Cardiac muscle cell (in vitro differentiated cells and primary cell): ENCODE measurements around the gene ZFAND3. TPM values are rescaled to one million over a fixed set of nuclear protein-coding genes. Genes with fewer than 3 reads are reported as not detected.

Experiments used
- DNase-seq, 2 donors: peaks; one replicate each; pipeline versions ENCODE4 v3.0.0 to v3.0.0-alpha.2; 2010 to 2017; ENCODE audit warnings: low read depth in 1 of 2, low spot score in 1 of 2
- H3K27ac ChIP-seq: fragments of 200-600 bp; sonication (generic); 2 replicates; pipeline ENCODE4 v1.5.1; 2016
- H3K27me3 ChIP-seq: fragments of 200-600 bp; sonication (generic); 2 replicates; pipeline ENCODE4 v1.6.0; 2016; ENCODE audit warnings: control low read depth
- H3K36me3 ChIP-seq: fragments of 200-600 bp; sonication (generic); 2 replicates; pipeline ENCODE4 v1.5.1; 2016; ENCODE audit warnings: control low read depth
- H3K4me1 ChIP-seq: fragments of 200-600 bp; sonication (generic); 2 replicates; pipeline ENCODE4 v1.8.1; 2017; ENCODE audit warnings: low read depth, mild to moderate bottlenecking, mixed run types
- H3K4me3 ChIP-seq: fragments of 200-600 bp; sonication (generic); 2 replicates; pipeline ENCODE4 v1.5.1; 2016; ENCODE audit warnings: mild to moderate bottlenecking
- H3K9me3 ChIP-seq: fragments of 200-600 bp; sonication (generic); 2 replicates; pipeline ENCODE4 v1.5.1; 2017; ENCODE audit warnings: low read depth, mild to moderate bottlenecking, control low read depth
- polyA plus RNA-seq: library from polyadenylated mRNA; unstranded; fragments of >200 nt; fragmentation: Nextera tagmentation; extraction: Ambion mirVana; gene quantifications from 2 replicates; pipeline ENCODE4 v1.2.1, GENCODE V29; 2016
- total RNA-seq: library from RNA; depleted of rRNA; stranded (reverse); fragments of >200 nt; gene quantifications from 2 replicates; pipeline ENCODE4 v1.2.3, GENCODE V29; 2016
- TF ChIP-seq, protein P1 (sequence below): IDR thresholded peaks from 2 replicates; pipeline ENCODE4 v1.5.1; 2012; ENCODE audit warnings: low read depth, mild to moderate bottlenecking, low read length

The ZFAND3 gene
- total and polyA plus RNA-seq, 2 experiments from 2014 or later = 49.9 to 68.0 TPM

- H3K27ac ChIP-seq = no peak overlapping the region
- no peaks in the 10 kb centered on the region for H3K27me3 ChIP-seq
- no peak overlapping the region for H3K4me3 ChIP-seq
- H3K4me1 ChIP-seq = peaks cover 8% of the 10 kb centered on the region
- H3K36me3 ChIP-seq = no peaks in the 10 kb centered on the region
- no peaks in the 10 kb centered on the region for H3K9me3 ChIP-seq
- DNase-seq = no peak
- TF ChIP-seq, protein P1, sequence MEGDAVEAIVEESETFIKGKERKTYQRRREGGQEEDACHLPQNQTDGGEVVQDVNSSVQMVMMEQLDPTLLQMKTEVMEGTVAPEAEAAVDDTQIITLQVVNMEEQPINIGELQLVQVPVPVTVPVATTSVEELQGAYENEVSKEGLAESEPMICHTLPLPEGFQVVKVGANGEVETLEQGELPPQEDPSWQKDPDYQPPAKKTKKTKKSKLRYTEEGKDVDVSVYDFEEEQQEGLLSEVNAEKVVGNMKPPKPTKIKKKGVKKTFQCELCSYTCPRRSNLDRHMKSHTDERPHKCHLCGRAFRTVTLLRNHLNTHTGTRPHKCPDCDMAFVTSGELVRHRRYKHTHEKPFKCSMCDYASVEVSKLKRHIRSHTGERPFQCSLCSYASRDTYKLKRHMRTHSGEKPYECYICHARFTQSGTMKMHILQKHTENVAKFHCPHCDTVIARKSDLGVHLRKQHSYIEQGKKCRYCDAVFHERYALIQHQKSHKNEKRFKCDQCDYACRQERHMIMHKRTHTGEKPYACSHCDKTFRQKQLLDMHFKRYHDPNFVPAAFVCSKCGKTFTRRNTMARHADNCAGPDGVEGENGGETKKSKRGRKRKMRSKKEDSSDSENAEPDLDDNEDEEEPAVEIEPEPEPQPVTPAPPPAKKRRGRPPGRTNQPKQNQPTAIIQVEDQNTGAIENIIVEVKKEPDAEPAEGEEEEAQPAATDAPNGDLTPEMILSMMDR = no peak
Measured at GRCh38 chr6:37845930-37846329, 26.4 kb downstream of the ZFAND3 start.

- H3K4me1 ChIP-seq = peaks cover 8% of the 10 kb centered on the region
- TF ChIP-seq, protein P1 = no peak
- no peaks in the 10 kb centered on the region for H3K27me3 ChIP-seq
- H3K9me3 ChIP-seq = no peaks in the 10 kb centered on the region
- no peak for DNase-seq
- H3K27ac ChIP-seq = no peak overlapping the region
- H3K36me3 ChIP-seq = no peaks in the 10 kb centered on the region
- H3K4me3 ChIP-seq = no peak overlapping the region
Measured at GRCh38 chr6:37847704-37848103, 28.2 kb downstream of the ZFAND3 start.

DNA sequence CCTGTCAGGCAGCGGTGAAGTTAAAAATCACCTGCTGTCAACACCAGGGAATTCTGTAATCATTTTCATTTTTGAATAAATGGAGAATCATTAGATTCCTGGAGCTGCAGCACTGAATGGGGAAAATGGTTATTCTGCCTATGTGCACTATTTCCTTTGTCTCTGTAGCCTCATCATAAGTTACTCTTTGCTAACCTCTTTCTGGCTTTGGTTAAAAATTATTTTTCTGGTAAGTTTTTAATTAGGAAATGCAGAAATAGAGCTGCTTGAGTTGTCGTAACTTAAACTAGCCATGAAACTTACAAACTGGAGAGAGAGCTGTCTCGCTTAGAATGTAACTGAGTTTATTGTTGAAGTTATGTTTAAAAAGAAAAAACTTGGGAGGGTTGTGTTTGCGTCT is 28.8 kb downstream of the ZFAND3 start:
- Histone ChIP-seq H3K27me3 (no peaks in the 10 kb centered on the region), H3K9me3 (no peaks in the 10 kb centered on the region), H3K36me3 (no peaks in the 10 kb centered on the region), H3K4me1 (peaks cover 8% of the 10 kb centered on the region), H3K27ac (no peak overlapping the region), H3K4me3 (no peak overlapping the region)
- TF ChIP-seq, protein P1 = no peak
- DNase-seq = no peak

DNA sequence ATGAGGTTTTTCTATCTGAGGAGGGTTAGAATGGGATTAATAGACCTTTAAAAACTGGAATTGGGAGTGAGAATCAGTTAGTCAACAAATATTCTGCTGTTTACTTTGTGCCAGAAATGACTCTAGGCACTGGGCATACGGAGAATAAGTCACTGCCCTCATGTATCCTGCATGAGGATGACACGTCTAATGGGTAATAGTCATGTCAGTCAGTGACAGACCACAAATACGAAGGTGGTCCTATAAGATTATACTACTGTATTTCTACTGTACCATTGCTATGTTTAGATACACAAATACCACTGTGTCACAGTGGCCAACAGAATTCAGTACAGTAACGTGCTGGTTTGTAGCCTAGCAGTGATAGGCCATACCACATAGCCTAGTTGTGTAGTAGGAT is 30.7 kb downstream of the ZFAND3 start:
- Histone ChIP-seq H3K9me3 (no peaks in the 10 kb centered on the region), H3K27ac (no peak overlapping the region), H3K27me3 (no peaks in the 10 kb centered on the region), H3K4me3 (no peak overlapping the region), H3K36me3 (no peaks in the 10 kb centered on the region), H3K4me1 (peaks cover 8% of the 10 kb centered on the region)
- DNase-seq = no peak
- TF ChIP-seq, protein P1 = no peak

DNA sequence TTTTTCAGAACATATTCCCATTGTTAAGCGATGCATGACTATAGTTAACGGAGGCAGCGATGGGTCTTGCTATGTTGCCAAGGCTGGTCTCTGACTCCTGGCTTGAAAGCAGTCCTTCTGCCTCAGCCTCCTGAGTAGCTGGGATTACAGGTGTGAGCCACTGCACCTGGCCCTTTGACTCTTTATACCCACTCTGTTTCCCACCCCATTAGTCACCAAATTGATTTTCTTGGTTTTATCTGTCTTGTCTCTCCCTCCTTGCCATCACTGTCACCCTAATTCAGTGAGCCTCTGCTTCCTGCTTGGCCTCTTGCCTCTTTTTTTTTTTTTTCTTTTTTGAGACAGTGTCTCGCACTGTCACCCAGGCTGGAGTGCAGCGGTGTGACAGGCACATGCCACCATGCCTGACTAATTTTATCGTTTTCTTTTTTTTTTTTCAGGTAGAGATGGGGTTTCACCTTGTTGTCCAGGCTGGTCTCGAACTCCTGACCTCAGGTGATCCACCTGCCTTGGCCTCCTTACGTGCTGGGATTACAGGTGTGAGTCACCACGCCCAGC is 31.3 kb downstream of the ZFAND3 start:
- no peak overlapping the region for H3K4me3 ChIP-seq
- H3K36me3 ChIP-seq = no peaks in the 10 kb centered on the region
- no peak for DNase-seq
- no peak overlapping the region for H3K27ac ChIP-seq
- TF ChIP-seq, protein P1 = no peak
- H3K4me1 ChIP-seq = peaks cover 8% of the 10 kb centered on the region
- H3K9me3 ChIP-seq = no peaks in the 10 kb centered on the region
- H3K27me3 ChIP-seq = no peaks in the 10 kb centered on the region
